ENCODE measurements around the gene PTPRN. TPM values are rescaled to one million over a fixed set of nuclear protein-coding genes. Genes with fewer than 3 reads are reported as not detected.

PTPRN gene
- total RNA-seq, 1 experiment from 2014 or later, result 6.5 TPM

DNA sequence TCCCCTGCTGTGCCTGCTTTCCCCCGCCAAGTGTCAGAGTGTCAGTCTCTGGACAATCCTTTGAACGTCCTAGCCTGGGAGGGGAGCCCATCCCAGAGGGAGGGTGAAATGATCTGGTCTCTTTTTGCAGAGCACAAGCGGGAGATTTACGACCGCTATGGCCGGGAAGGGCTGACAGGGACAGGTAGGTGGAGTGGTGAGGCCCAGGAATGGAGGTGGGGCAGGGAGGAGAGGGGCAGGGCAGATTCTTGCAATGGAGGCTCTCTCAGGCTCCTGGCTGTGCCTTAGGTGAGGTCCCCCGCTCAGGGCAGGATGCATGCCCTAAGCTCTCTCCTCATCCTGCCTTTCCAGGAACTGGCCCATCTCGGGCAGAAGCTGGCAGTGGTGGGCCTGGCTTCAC is 27.6 kb downstream of the PTPRN start:
- no peak overlapping the region for H3K27ac ChIP-seq (ENCODE audit: insufficient read length, low read depth, low read length)
- no peak overlapping the region for H3K4ac ChIP-seq (ENCODE audit: low read depth, low read length)
- H2BK5ac ChIP-seq (ENCODE audit: insufficient read length, low read length), result no peak overlapping the region
- no peak overlapping the region for H3T11ph ChIP-seq (ENCODE audit: low read length)
- H3K9ac ChIP-seq (ENCODE audit: extremely low read depth, insufficient read length, low read length), result no peak overlapping the region
- H2BK120ac ChIP-seq (ENCODE audit: low read depth, low read length, poor library complexity, severe bottlenecking), result no peak overlapping the region
- H4K91ac ChIP-seq (ENCODE audit: insufficient read length, low read depth, low read length), result no peak overlapping the region
- no peaks in the 10 kb centered on the region for H3K9me3 Mint-ChIP-seq
- no peaks in the 10 kb centered on the region; the same call in 1 of the 2 replicates for H3K4me1 ChIP-seq (ENCODE audit: insufficient read depth, low read length)
- H4K5ac ChIP-seq (ENCODE audit: insufficient read length, low read depth, low read length), result no peak overlapping the region
- no CpG with 5 or more reads among the region's 8 CpGs for WGBS (ENCODE audit: extremely low coverage, insufficient read length, low lambda C conversion rate)
- no peak overlapping the region for H2BK20ac ChIP-seq (ENCODE audit: low read depth, low read length, poor library complexity, severe bottlenecking)
- no peak overlapping the region for H3K23ac ChIP-seq (ENCODE audit: insufficient read length, low read depth, low read length)
- no peaks in the 10 kb centered on the region for H3K79me2 ChIP-seq (ENCODE audit: insufficient read depth, low read length)
- no peak overlapping the region for H3K18ac ChIP-seq (ENCODE audit: insufficient read length, low read depth, low read length)
- H3K9me3 ChIP-seq (ENCODE audit: control insufficient read depth, low read depth, low read length), result no peaks in the 10 kb centered on the region
- H2BK12ac ChIP-seq (ENCODE audit: insufficient read length, low read depth, low read length), result no peak overlapping the region
- no peak overlapping the region for H2AK5ac ChIP-seq (ENCODE audit: insufficient read length, low read length)
- no peak overlapping the region; a peak in 1 of 5 replicates for H3K4me3 Mint-ChIP-seq
- no peaks in the 10 kb centered on the region for H4K20me1 ChIP-seq (ENCODE audit: control insufficient read depth, insufficient read depth, insufficient read length)
- no peaks in the 10 kb centered on the region for H3K79me1 ChIP-seq (ENCODE audit: insufficient read depth, low read depth, low read length, poor library complexity, severe bottlenecking)
- H3K4me1 Mint-ChIP-seq, result peaks cover 34 to 41% of the 10 kb centered on the region in 2 experiments
- no peak overlapping the region for H2AFZ ChIP-seq (ENCODE audit: low read length)
- no peak overlapping the region for H3K27ac Mint-ChIP-seq
- no peak overlapping the region for H3K4me2 ChIP-seq (ENCODE audit: insufficient read depth, insufficient read length, low read length)
- H3K27me3 Mint-ChIP-seq (ENCODE audit: low read depth), result peaks cover 2% of the 10 kb centered on the region
- no peak for DNase-seq
- TF ChIP-seq, protein P1, sequence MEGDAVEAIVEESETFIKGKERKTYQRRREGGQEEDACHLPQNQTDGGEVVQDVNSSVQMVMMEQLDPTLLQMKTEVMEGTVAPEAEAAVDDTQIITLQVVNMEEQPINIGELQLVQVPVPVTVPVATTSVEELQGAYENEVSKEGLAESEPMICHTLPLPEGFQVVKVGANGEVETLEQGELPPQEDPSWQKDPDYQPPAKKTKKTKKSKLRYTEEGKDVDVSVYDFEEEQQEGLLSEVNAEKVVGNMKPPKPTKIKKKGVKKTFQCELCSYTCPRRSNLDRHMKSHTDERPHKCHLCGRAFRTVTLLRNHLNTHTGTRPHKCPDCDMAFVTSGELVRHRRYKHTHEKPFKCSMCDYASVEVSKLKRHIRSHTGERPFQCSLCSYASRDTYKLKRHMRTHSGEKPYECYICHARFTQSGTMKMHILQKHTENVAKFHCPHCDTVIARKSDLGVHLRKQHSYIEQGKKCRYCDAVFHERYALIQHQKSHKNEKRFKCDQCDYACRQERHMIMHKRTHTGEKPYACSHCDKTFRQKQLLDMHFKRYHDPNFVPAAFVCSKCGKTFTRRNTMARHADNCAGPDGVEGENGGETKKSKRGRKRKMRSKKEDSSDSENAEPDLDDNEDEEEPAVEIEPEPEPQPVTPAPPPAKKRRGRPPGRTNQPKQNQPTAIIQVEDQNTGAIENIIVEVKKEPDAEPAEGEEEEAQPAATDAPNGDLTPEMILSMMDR (conservative IDR thresholded peaks at IDR 0.05), result no peak
- H3K27me3 ChIP-seq (ENCODE audit: insufficient read depth, low read length), result no peaks in the 10 kb centered on the region
- no peak overlapping the region for H3K56ac ChIP-seq (ENCODE audit: insufficient read length, low read depth, low read length)
- no peak overlapping the region for H3K14ac ChIP-seq (ENCODE audit: insufficient read depth, low read length)
- no peak overlapping the region for H4K8ac ChIP-seq (replicated peaks; ENCODE audit: insufficient read length, low read depth, low read length)
- no peak overlapping the region for H2BK15ac ChIP-seq (ENCODE audit: low read depth, low read length)
- H3K23me2 ChIP-seq (ENCODE audit: insufficient read length, low read depth, low read length, poor library complexity, severe bottlenecking), result peaks cover 12% of the 10 kb centered on the region
- H3K36me3 Mint-ChIP-seq (ENCODE audit: insufficient read depth in 1 of 3, low read depth in 3 of 3), result peaks cover 4 to 34% (median 17%) of the 10 kb centered on the region in 3 experiments; a peak in 6 of 7 replicates

All from H9 (cell line).